ENCODE results near the gene MAP3K20.

MAP3K20 gene

DNA sequence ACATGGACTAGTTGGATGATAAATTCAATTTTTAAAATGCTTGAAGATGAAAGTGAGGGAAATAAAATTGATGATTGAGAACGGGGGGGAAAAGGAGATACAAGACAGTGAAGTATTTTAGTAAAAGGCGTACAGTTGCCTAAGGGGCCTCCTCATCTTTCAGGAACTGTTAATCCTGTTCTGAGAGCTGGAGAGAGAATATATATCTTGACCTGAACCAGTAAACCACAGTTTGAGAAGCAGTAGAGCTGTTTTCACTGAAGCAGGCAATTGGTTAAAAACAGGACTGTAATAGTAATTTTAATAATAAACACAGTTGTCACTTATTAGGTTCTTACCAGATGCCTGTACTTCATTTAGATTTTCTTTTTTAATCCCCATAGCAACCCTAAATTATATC is 137.5 kb downstream of the MAP3K20 start:
- Histone ChIP-seq H3K9me3 (ENCODE audit: control insufficient read depth, insufficient read depth, low read length) (no peaks in the 10 kb centered on the region), H3K4me1 (ENCODE audit: insufficient read depth, low read length) (peaks cover 6% of the 10 kb centered on the region; the same call in 1 of the 2 replicates), H3K9ac (ENCODE audit: low read depth, low read length) (no peak overlapping the region), H3K36me3 (ENCODE audit: insufficient read depth, low read length) (no peaks in the 10 kb centered on the region)

- Histone ChIP-seq H3K9me3 (ENCODE audit: control insufficient read depth, insufficient read depth, low read length) (no peaks in the 10 kb centered on the region), H3K9ac (ENCODE audit: low read depth, low read length) (no peak overlapping the region), H3K4me1 (ENCODE audit: insufficient read depth, low read length) (peaks cover 6% of the 10 kb centered on the region), H3K36me3 (ENCODE audit: insufficient read depth, low read length) (no peaks in the 10 kb centered on the region)
Measured at GRCh38 chr2:173214213-173214612, 138.6 kb downstream of the MAP3K20 start.

GRCh38 chr2:173215316-173215715 is 139.7 kb downstream of the MAP3K20 start:
- H3K9me3 ChIP-seq (ENCODE audit: control insufficient read depth, insufficient read depth, low read length), result no peaks in the 10 kb centered on the region
- no peak overlapping the region for H3K9ac ChIP-seq (ENCODE audit: low read depth, low read length)
- H3K36me3 ChIP-seq (ENCODE audit: insufficient read depth, low read length), result no peaks in the 10 kb centered on the region
- H3K4me1 ChIP-seq (ENCODE audit: insufficient read depth, low read length), result peaks cover 5% of the 10 kb centered on the region

DNA sequence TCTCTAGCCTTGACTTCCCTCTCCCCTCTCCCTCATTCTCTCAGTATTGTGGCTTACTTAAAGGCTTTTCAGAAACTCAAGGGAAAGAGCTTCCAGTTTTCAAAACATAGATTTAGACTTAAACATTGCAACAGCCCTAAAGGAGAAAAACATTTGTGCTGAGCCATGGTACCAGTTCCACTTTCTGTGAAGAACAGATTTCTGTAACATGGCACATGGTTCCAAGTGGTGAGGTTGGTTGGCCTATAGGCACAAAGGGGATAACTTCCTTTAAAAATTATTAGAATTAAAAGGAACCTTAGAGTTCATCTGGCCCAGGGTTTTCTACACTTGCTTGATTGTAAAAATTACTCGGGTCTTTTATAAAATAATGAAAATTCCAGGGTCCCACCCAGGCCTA is 140.4 kb downstream of the MAP3K20 start:
- no peaks in the 10 kb centered on the region for H3K36me3 ChIP-seq (ENCODE audit: insufficient read depth, low read length)
- peaks cover 3% of the 10 kb centered on the region for H3K4me1 ChIP-seq (ENCODE audit: insufficient read depth, low read length)
- no peak overlapping the region for H3K9ac ChIP-seq (ENCODE audit: low read depth, low read length)
- H3K9me3 ChIP-seq (ENCODE audit: control insufficient read depth, insufficient read depth, low read length), result no peaks in the 10 kb centered on the region

GRCh38 chr2:173216668-173217067 is 141.0 kb downstream of the MAP3K20 start:
- peaks cover 3% of the 10 kb centered on the region for H3K4me1 ChIP-seq (ENCODE audit: insufficient read depth, low read length)
- no peak overlapping the region for H3K9ac ChIP-seq (ENCODE audit: low read depth, low read length)
- H3K36me3 ChIP-seq (ENCODE audit: insufficient read depth, low read length), result no peaks in the 10 kb centered on the region
- H3K9me3 ChIP-seq (ENCODE audit: control insufficient read depth, insufficient read depth, low read length), result no peaks in the 10 kb centered on the region

DNA sequence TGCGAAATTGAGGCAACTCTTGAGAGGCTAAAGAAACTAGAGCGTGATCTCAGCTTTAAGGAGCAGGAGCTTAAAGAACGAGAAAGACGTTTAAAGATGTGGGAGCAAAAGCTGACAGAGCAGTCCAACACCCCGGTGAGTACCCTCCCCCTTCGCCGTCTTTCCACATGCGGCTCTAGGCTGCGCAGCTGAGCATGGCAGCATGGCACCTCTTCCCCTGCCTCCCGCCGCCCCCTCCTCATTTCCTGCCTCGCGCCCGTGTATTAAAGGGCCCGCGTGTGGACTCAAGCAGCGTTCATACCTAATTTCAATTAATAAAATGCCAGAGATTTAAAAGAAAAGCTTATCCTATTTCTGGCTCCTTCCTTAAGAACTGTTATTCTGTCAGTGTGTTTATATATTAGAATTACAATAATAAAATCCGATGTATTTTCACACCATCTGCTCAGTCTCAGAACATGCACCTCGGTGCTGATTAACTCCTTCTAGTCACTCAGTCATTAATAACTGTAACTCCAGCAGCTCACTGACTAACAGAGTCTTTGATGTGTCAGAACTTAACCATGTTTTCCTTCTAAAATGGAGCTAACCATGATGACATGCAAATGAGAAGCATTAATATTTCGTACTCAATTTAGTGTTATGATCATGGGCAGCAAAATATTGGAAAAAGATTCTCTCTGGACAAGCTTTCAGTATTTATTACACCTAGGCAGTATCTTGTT is 141.6 kb downstream of the MAP3K20 start:
- Histone ChIP-seq H3K36me3 (ENCODE audit: insufficient read depth, low read length) (no peaks in the 10 kb centered on the region), H3K9ac (ENCODE audit: low read depth, low read length) (no peak overlapping the region; the same call in 1 of the 2 replicates), H3K4me1 (ENCODE audit: insufficient read depth, low read length) (peaks cover 3% of the 10 kb centered on the region), H3K9me3 (ENCODE audit: control insufficient read depth, insufficient read depth, low read length) (no peaks in the 10 kb centered on the region)

- H3K36me3 ChIP-seq (ENCODE audit: insufficient read depth, low read length), result no peaks in the 10 kb centered on the region
- H3K4me1 ChIP-seq (ENCODE audit: insufficient read depth, low read length), result peaks cover 3% of the 10 kb centered on the region
- H3K9me3 ChIP-seq (ENCODE audit: control insufficient read depth, insufficient read depth, low read length), result no peaks in the 10 kb centered on the region
- H3K9ac ChIP-seq (ENCODE audit: low read depth, low read length), result no peak overlapping the region
Measured at GRCh38 chr2:173218326-173219056, 142.8 kb downstream of the MAP3K20 start.

- Histone ChIP-seq H3K4me1 (ENCODE audit: insufficient read depth, low read length) (peaks cover 3% of the 10 kb centered on the region), H3K9me3 (ENCODE audit: control insufficient read depth, insufficient read depth, low read length) (no peaks in the 10 kb centered on the region), H3K9ac (ENCODE audit: low read depth, low read length) (no peak overlapping the region), H3K36me3 (ENCODE audit: insufficient read depth, low read length) (no peaks in the 10 kb centered on the region)
Measured at GRCh38 chr2:173221132-173221695, 145.6 kb downstream of the MAP3K20 start.

- H3K9ac ChIP-seq (ENCODE audit: low read depth, low read length), result no peak overlapping the region
- H3K4me1 ChIP-seq (ENCODE audit: insufficient read depth, low read length), result peaks cover 3% of the 10 kb centered on the region
- H3K9me3 ChIP-seq (ENCODE audit: control insufficient read depth, insufficient read depth, low read length), result no peaks in the 10 kb centered on the region
- no peaks in the 10 kb centered on the region for H3K36me3 ChIP-seq (ENCODE audit: insufficient read depth, low read length)
Measured at GRCh38 chr2:173221937-173222594, 146.4 kb downstream of the MAP3K20 start.

- H3K4me1 ChIP-seq (ENCODE audit: insufficient read depth, low read length), result no peaks in the 10 kb centered on the region; the same call in 1 of the 2 replicates
Measured at GRCh38 chr2:173223871-173224270, 148.2 kb downstream of the MAP3K20 start.

GRCh38 chr2:173226899-173227698 is 151.5 kb downstream of the MAP3K20 start:
- Histone ChIP-seq H3K36me3 (ENCODE audit: insufficient read depth, low read length) (no peaks in the 10 kb centered on the region), H3K4me1 (ENCODE audit: insufficient read depth, low read length) (no peaks in the 10 kb centered on the region), H3K9ac (ENCODE audit: low read depth, low read length) (no peak overlapping the region), H3K9me3 (ENCODE audit: control insufficient read depth, insufficient read depth, low read length) (no peaks in the 10 kb centered on the region)

More at GRCh38 chr2:173223871-173224270, 148.2 kb downstream of the MAP3K20 start:
- no peak overlapping the region for H3K9ac ChIP-seq (ENCODE audit: low read depth, low read length)
- H3K9me3 ChIP-seq (ENCODE audit: control insufficient read depth, insufficient read depth, low read length), result no peaks in the 10 kb centered on the region
- H3K36me3 ChIP-seq (ENCODE audit: insufficient read depth, low read length), result no peaks in the 10 kb centered on the region

GRCh38 chr2:173229086-173229485 is 153.4 kb downstream of the MAP3K20 start:
- Histone ChIP-seq H3K4me1 (ENCODE audit: insufficient read depth, low read length) (no peaks in the 10 kb centered on the region), H3K9me3 (ENCODE audit: control insufficient read depth, insufficient read depth, low read length) (no peaks in the 10 kb centered on the region), H3K9ac (ENCODE audit: low read depth, low read length) (no peak overlapping the region), H3K36me3 (ENCODE audit: insufficient read depth, low read length) (no peaks in the 10 kb centered on the region; the same call in 1 of the 2 replicates)

GRCh38 chr2:173230181-173230580 is 154.5 kb downstream of the MAP3K20 start:
- H3K36me3 ChIP-seq (ENCODE audit: insufficient read depth, low read length), result no peaks in the 10 kb centered on the region; the same call in 1 of the 2 replicates
- H3K9me3 ChIP-seq (ENCODE audit: control insufficient read depth, insufficient read depth, low read length), result peaks cover 2% of the 10 kb centered on the region; the same call in 1 of the 2 replicates
- H3K4me1 ChIP-seq (ENCODE audit: insufficient read depth, low read length), result no peaks in the 10 kb centered on the region
- H3K9ac ChIP-seq (ENCODE audit: low read depth, low read length), result no peak overlapping the region

DNA sequence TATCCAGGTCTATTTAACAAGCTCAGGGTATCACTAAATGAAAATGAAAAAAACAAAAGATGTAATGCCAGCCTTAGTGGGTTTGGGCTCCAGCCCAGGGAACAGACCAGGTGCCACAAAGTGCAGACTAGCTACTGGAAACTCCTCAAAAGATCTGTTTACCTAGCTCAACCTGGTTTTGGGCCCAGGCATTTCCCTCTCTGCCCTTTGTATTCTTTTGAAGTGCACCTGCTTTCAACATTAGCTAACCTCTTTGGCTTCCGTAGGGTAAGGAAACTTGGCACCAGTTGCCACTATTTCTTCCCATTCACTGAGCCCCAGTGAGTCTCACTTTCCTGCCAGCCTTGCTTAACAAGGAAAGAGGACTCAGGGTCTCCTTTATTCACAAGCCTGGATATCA is 155.4 kb downstream of the MAP3K20 start:
- Histone ChIP-seq H3K4me1 (ENCODE audit: insufficient read depth, low read length) (no peaks in the 10 kb centered on the region), H3K9me3 (ENCODE audit: control insufficient read depth, insufficient read depth, low read length) (peaks cover 6% of the 10 kb centered on the region; the same call in 1 of the 2 replicates), H3K36me3 (ENCODE audit: insufficient read depth, low read length) (no peaks in the 10 kb centered on the region; the same call in 1 of the 2 replicates), H3K9ac (ENCODE audit: low read depth, low read length) (no peak overlapping the region)

Measured in ES-I3 (cell line).